ENCODE measurements around the gene TOR1AIP2.

DNA sequence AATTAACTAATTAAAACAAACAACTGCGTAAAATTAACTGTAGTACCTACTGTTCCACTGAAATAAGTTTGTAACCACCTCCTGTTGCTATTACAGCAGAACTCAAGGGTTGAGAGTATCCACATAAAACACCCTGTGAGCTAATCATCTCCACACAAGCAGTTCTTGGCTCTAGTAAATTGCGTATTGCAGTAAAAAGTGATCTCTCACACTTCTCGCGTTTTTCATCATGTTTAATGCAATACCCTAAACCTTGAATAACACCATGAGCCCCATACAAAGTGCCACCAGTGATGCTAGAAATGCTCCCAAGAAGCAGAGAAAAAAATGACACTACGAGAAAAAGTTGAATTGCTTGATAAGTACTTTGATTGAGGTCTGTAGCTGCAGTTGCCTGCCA is 47.7 kb upstream of the TOR1AIP2 start:
- TF ChIP-seq, protein P1, sequence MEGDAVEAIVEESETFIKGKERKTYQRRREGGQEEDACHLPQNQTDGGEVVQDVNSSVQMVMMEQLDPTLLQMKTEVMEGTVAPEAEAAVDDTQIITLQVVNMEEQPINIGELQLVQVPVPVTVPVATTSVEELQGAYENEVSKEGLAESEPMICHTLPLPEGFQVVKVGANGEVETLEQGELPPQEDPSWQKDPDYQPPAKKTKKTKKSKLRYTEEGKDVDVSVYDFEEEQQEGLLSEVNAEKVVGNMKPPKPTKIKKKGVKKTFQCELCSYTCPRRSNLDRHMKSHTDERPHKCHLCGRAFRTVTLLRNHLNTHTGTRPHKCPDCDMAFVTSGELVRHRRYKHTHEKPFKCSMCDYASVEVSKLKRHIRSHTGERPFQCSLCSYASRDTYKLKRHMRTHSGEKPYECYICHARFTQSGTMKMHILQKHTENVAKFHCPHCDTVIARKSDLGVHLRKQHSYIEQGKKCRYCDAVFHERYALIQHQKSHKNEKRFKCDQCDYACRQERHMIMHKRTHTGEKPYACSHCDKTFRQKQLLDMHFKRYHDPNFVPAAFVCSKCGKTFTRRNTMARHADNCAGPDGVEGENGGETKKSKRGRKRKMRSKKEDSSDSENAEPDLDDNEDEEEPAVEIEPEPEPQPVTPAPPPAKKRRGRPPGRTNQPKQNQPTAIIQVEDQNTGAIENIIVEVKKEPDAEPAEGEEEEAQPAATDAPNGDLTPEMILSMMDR (IDR thresholded peaks at IDR 0.05; ENCODE audit: low read depth, low read length) = no peak
- TF ChIP-seq EZH2phosphoT487 (IDR thresholded peaks at IDR 0.05; ENCODE audit: low read depth) = no peak
